HL-60 (cell line): ENCODE results near the gene TM4SF18.

Experiments
- GABPA ChIP-seq: IDR thresholded peaks from 2 replicates; pipeline ENCODE4 v1.6.1; 2012; ENCODE audit warnings: low read depth
- POLR2AphosphoS5 ChIP-seq: IDR thresholded peaks from 2 replicates; pipeline ENCODE4 v1.6.1; 2012; ENCODE audit warnings: low read depth
- SPI1 ChIP-seq: IDR thresholded peaks from 2 replicates; pipeline ENCODE4 v1.6.1; 2012; ENCODE audit warnings: low read depth, mild to moderate bottlenecking, borderline replicate concordance
- TF ChIP-seq, protein P1 (sequence below): IDR thresholded peaks from one replicate; pipeline ENCODE4 v1.5.1; 2011; ENCODE audit warnings: low read length, control low read depth, inconsistent platforms; ENCODE audit not compliant: insufficient read depth
- TF ChIP-seq, protein P2 (sequence below): IDR thresholded peaks from 2 replicates; pipeline ENCODE4 v1.6.1; 2012; ENCODE audit warnings: low read depth; ENCODE audit not compliant: insufficient replicate concordance

DNA sequence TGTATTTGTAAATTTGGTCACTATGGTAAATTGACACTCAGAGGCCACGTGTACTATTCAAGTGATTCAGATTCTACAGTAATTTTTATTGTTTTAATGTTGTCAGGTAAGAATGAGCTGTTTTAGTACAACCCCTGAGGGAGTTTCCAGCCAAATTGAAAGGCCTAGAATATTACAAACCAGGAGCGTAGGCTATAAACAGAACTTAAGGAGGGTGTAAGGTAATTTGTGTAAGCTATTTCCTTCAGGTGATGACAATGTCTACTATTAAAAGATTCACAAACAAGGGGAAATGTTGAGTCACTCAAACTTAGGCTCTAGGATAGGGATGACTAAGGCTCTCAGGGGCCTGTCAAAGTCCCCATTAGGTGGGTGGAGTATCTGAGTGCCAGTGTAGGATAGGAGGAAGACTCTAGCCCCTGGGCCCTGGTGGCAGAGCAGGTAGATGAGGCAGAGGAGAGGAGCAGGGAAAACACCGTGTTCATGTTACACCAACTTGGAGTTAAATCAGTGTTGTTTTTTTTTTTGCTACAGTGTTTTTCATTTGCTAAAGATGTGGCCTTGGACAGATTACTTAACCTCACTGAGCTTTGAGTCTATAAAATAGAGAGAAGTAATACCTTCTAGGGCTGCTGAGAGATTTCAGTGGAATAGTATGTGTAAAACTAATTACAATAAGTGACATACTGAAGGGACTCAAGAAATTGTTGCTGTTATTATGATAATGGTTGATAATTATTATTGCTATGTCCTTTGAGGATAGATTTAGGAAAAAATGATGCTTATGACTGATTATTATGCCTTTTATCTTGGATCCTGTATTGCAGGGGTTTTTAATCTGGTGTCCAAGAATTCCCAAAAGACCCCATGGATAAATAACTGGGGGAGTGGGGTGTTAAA lies 33.8 kb upstream of the TM4SF18 start:
- TF ChIP-seq, protein P1, sequence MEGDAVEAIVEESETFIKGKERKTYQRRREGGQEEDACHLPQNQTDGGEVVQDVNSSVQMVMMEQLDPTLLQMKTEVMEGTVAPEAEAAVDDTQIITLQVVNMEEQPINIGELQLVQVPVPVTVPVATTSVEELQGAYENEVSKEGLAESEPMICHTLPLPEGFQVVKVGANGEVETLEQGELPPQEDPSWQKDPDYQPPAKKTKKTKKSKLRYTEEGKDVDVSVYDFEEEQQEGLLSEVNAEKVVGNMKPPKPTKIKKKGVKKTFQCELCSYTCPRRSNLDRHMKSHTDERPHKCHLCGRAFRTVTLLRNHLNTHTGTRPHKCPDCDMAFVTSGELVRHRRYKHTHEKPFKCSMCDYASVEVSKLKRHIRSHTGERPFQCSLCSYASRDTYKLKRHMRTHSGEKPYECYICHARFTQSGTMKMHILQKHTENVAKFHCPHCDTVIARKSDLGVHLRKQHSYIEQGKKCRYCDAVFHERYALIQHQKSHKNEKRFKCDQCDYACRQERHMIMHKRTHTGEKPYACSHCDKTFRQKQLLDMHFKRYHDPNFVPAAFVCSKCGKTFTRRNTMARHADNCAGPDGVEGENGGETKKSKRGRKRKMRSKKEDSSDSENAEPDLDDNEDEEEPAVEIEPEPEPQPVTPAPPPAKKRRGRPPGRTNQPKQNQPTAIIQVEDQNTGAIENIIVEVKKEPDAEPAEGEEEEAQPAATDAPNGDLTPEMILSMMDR, result no peak
- no peak for TF ChIP-seq POLR2AphosphoS5
- TF ChIP-seq, protein P2, sequence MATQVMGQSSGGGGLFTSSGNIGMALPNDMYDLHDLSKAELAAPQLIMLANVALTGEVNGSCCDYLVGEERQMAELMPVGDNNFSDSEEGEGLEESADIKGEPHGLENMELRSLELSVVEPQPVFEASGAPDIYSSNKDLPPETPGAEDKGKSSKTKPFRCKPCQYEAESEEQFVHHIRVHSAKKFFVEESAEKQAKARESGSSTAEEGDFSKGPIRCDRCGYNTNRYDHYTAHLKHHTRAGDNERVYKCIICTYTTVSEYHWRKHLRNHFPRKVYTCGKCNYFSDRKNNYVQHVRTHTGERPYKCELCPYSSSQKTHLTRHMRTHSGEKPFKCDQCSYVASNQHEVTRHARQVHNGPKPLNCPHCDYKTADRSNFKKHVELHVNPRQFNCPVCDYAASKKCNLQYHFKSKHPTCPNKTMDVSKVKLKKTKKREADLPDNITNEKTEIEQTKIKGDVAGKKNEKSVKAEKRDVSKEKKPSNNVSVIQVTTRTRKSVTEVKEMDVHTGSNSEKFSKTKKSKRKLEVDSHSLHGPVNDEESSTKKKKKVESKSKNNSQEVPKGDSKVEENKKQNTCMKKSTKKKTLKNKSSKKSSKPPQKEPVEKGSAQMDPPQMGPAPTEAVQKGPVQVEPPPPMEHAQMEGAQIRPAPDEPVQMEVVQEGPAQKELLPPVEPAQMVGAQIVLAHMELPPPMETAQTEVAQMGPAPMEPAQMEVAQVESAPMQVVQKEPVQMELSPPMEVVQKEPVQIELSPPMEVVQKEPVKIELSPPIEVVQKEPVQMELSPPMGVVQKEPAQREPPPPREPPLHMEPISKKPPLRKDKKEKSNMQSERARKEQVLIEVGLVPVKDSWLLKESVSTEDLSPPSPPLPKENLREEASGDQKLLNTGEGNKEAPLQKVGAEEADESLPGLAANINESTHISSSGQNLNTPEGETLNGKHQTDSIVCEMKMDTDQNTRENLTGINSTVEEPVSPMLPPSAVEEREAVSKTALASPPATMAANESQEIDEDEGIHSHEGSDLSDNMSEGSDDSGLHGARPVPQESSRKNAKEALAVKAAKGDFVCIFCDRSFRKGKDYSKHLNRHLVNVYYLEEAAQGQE, result no peak
- TF ChIP-seq GABPA, result no peak
- TF ChIP-seq SPI1, result no peak
